Erythroblast (primary cell): ENCODE data around the gene ANKFN1.

Experiments used
- GATA1 ChIP-seq: IDR thresholded peaks from 2 replicates; pipeline ENCODE4 v1.6.1; 2011; ENCODE audit warnings: low read depth, mild to moderate bottlenecking, control low read depth, low read length, moderate library complexity
- POLR2A ChIP-seq: IDR thresholded peaks from 2 replicates; pipeline ENCODE4 v1.6.1; 2011; ENCODE audit warnings: mild to moderate bottlenecking, low read length

DNA sequence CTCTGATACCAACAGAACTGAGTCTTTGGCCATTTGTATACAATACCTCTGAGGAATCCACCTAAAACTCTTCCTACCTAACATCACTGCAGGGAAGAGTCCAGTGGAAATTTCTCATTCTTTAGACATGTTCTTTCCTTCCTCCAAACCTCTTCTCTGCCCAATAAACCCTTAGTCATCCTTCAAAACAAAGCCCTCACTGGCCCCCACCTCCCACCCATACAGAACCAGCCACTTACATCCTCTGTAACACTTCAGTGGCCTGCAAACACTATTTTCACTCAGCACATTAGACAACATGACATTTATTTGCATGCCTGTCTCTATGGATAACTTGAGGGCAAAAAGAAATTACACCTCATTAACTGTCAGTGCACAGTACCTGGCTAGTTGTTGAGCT is 239.9 kb downstream of the ANKFN1 start:
- TF ChIP-seq POLR2A (no peak), GATA1 (no peak)
